Thoracic aorta (tissue), 2 donors: ENCODE data around the gene CCSAP. TPM values are rescaled to one million over a fixed set of nuclear protein-coding genes. Genes with fewer than 3 reads are reported as not detected.
A peak's percentile ranks its signal among the peaks of the same experiment; 100 is the strongest.

Source experiments
- ATAC-seq: fragments of 150-250 bp; one replicate; pipeline ENCODE4 v1.8.0; 2017; ENCODE audit warnings: low read depth; ENCODE audit not compliant: insufficient number of reproducible peaks, low FRiP score
- DNase-seq: peaks from one replicate; pipeline ENCODE4 v3.0.0-alpha.2; 2020; ENCODE audit warnings: low spot score
- H3K27ac ChIP-seq, 2 donors: fragments of 200-600 bp; sonication (generic); 1 replicate in 1 of 2; 2 replicates in 1 of 2; pipeline ENCODE4 v1.5.1; 2016; ENCODE audit warnings: mild to moderate bottlenecking in 2 of 2, moderate library complexity in 2 of 2
- H3K27me3 ChIP-seq: fragments of 200-600 bp; sonication (generic); replicated peaks from 2 replicates; pipeline ENCODE4 v1.6.0; 2016; ENCODE audit warnings: mild to moderate bottlenecking; ENCODE audit not compliant: insufficient read depth
- H3K36me3 ChIP-seq: fragments of 200-600 bp; sonication (generic); one replicate; pipeline ENCODE4 v1.5.1; 2016
- H3K4me1 ChIP-seq, 2 donors: fragments of 200-600 bp; sonication (generic); 1 replicate in 1 of 2; 2 replicates in 1 of 2; pipeline versions ENCODE4 v1.5.1 to v1.6.0; 2016; ENCODE audit warnings: low read depth in 2 of 2, mild to moderate bottlenecking in 1 of 2; ENCODE audit not compliant: control insufficient read depth in 1 of 2
- H3K4me3 ChIP-seq: fragments of 200-600 bp; sonication (generic); 2 replicates; pipeline ENCODE4 v1.5.1; 2016; ENCODE audit warnings: mild to moderate bottlenecking
- H3K9me3 ChIP-seq: fragments of 200-600 bp; sonication (generic); 2 replicates; pipeline ENCODE4 v1.5.1; 2016
- total RNA-seq, 2 donors: library from RNA; depleted of rRNA; stranded (reverse); fragments of >200 nt; gene quantifications; one replicate each; pipeline versions ENCODE4 v1.1.0 to v1.2.3, GENCODE V29; 2016
- TF ChIP-seq, protein P1 (sequence below): fragments of 200-600 bp; sonication (generic); IDR thresholded peaks from one replicate; pipeline ENCODE4 v1.5.1; 2019; ENCODE audit warnings: antibody characterized with exemption

The CCSAP gene
- total RNA-seq, 2 donors from 2014 or later, result 3.8 to 5.6 TPM

DNA sequence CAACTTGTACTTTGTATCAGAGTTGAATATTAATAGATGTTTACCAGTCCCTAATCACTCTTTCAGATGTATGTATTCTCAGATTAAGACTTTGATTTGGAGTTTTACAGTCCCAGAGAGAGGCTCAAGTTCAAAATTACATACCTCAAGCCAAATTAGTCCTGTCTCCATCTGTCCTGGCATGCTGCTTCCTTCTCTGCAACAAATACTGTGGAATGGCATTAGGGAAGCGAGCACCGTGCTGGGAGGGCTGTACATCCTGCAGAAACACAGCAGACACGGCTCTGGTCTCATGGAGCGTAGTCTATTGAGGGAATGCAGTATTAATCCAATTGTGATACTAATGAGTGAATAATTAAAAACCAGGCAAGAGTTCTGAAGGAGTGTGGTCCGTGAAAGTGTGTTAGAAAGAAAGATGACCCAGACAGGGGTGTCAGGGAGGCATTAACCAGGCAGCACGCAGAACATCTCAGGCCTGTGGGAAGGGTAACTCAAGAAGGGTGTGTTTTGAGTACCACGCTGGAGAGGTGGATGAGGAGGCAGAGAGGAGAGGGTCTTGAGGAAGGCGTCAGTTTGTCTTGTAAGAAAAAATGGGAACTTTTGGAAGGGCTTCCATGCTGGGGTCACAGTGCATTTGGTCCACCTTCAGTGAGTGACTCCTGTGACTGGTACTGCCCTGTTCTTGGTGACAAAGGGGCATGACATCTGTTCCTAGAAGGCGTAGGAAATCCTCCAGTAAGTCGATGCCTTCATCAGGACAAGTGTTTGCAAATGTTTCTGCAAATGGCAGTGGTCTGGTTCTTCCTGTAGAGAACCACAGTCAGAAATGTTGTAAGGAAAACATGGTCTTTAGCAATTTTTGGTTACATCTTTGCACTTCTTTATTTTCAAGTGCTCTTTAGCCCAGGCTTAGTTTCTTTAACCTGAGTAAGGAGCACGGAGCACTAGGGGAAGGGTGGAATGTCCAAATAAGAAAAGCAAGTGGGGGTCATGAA lies 70.4 kb downstream of the CCSAP start:
- H3K36me3 ChIP-seq, result no peaks in the 10 kb centered on the region
- H3K4me1 ChIP-seq, result peaks cover 24 to 40% of the 10 kb centered on the region in 2 donors
- TF ChIP-seq, protein P1, sequence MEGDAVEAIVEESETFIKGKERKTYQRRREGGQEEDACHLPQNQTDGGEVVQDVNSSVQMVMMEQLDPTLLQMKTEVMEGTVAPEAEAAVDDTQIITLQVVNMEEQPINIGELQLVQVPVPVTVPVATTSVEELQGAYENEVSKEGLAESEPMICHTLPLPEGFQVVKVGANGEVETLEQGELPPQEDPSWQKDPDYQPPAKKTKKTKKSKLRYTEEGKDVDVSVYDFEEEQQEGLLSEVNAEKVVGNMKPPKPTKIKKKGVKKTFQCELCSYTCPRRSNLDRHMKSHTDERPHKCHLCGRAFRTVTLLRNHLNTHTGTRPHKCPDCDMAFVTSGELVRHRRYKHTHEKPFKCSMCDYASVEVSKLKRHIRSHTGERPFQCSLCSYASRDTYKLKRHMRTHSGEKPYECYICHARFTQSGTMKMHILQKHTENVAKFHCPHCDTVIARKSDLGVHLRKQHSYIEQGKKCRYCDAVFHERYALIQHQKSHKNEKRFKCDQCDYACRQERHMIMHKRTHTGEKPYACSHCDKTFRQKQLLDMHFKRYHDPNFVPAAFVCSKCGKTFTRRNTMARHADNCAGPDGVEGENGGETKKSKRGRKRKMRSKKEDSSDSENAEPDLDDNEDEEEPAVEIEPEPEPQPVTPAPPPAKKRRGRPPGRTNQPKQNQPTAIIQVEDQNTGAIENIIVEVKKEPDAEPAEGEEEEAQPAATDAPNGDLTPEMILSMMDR, result no peak
- no peak for DNase-seq
- peak overlapping the region in 1 of 2 donors; percentile 73 for H3K27ac ChIP-seq
- ATAC-seq, result no peak
- H3K4me3 ChIP-seq, result peak overlapping the region; percentile 75
- no peaks in the 10 kb centered on the region for H3K9me3 ChIP-seq
- no peaks in the 10 kb centered on the region for H3K27me3 ChIP-seq

DNA sequence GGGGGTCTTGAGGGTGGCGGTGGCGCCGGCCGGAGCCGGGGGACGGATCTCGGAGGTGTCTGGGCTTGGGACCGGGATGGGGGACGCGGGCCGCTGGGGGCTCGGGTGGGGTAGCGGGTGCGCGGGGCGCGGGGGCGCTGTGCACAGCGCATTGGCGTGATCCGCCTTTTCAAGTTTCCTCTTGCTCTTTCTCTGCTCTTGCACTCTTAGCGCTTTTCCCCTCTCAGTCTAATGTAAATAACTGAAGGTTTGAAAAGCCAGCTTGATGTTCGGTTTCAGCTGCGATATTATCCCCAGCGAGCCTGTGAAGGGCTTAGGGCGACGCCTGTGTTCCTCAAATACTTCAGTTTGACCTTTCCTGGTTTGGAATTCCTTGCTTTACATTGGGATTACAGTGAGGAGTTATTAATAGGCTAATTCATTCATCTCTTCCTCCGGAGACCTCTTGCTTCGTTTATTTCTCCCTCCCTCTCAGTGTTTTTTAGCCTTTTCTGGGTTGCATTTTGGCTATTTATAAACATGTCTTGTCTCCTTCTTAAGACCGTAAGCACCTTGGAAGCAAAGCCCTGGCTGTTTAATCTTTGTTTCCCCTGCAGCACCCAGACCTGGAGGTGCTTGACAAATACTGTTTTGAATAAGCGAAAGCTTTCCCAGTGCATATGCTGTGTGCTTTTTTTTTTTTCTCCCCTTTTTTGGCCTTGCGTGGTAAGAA lies 71.2 kb downstream of the CCSAP start:
- Histone ChIP-seq H3K9me3 (no peaks in the 10 kb centered on the region), H3K4me1 (peaks cover 24 to 40% of the 10 kb centered on the region in 2 donors), H3K27ac (peak overlapping the region; percentile 73 to 75), H3K36me3 (no peaks in the 10 kb centered on the region), H3K27me3 (no peaks in the 10 kb centered on the region), H3K4me3 (peak overlapping the region; percentile 75)
- peak; percentile 5 for ATAC-seq
- TF ChIP-seq, protein P1, result no peak
- DNase-seq, result no peak

Other genes starting within 250 kb of the CCSAP start
- 10 to 100 TPM; 25.5 to 29.5 TPM for gene RAB4A, start 71.9 kb downstream of the CCSAP start, total RNA-seq
- 1 to 10 TPM in 1 of 2 donors, under 1 TPM in 1; 0.99 to 2.3 TPM for gene ACTA1, start 91.0 kb upstream of the CCSAP start, total RNA-seq
- gene NUP133, start 165.3 kb upstream of the CCSAP start, total RNA-seq, result 10 to 100 TPM; 25.0 to 45.6 TPM
- 10 to 100 TPM; 25.0 to 27.7 TPM for gene ABCB10, start 215.7 kb upstream of the CCSAP start, total RNA-seq